ENCODE measurements around the gene USP2. TPM values are rescaled to one million over a fixed set of nuclear protein-coding genes. Genes with fewer than 3 reads are reported as not detected.

Gene USP2
- total RNA-seq, 2 experiments from 2014 or later: 10.6 to 24.5 TPM

GRCh38 chr11:119367661-119368120, 13.8 kb downstream of the USP2 start:
- peaks cover 81% of the 10 kb centered on the region for H3K4me1 ChIP-seq (ENCODE audit: insufficient read depth, low read length, poor library complexity, severe bottlenecking)
- peaks cover 11% of the 10 kb centered on the region for H3K79me2 ChIP-seq (ENCODE audit: insufficient read depth, low read depth, low read length)
- H3K4me3 ChIP-seq (ENCODE audit: low read depth, low read length, poor library complexity, severe bottlenecking): peak overlapping the region; percentile 20
- BruUV-seq (replicated peaks): no TSS peak
- H3K9me2 ChIP-seq (ENCODE audit: insufficient read depth, low read length): no peaks in the 10 kb centered on the region
- peak overlapping the region; percentile 52 for H3K27ac ChIP-seq (ENCODE audit: low read depth, low read length, poor library complexity, severe bottlenecking)
- peak overlapping the region; percentile 61 for H3K4me2 ChIP-seq (ENCODE audit: low read length)
- ChIA-PET CTCF (ENCODE audit: unreplicated experiment) (interaction anchor here (1.0 kb wide), 1 partner anchor 9 kb away, joined by 3 read pairs; no protein-coding TSS in a partner anchor), POLR2A (interaction anchor here (0.6 to 1.5 kb wide), 5 partner anchors 9 to 313 kb away, joined by 3 to 6 read pairs (median 3); no protein-coding TSS in a partner anchor)
- H3K36me3 ChIP-seq (ENCODE audit: insufficient read depth, low read length): no peaks in the 10 kb centered on the region
- H3K9me3 ChIP-seq (ENCODE audit: low read length): no peaks in the 10 kb centered on the region
- H2AFZ ChIP-seq (ENCODE audit: low read length): no peak overlapping the region
- peak; percentile 77 for DNase-seq (ENCODE audit: low spot score)
- no peaks in the 10 kb centered on the region for H4K20me1 ChIP-seq (ENCODE audit: insufficient read depth, low read length)
- TF ChIP-seq CTCF (conservative IDR thresholded peaks at IDR 0.05; ENCODE audit: low read length) (no peak), EZH2phosphoT487 (IDR thresholded peaks at IDR 0.05; ENCODE audit: borderline replicate concordance, low read depth, low read length) (no peak)
- intact Hi-C loops (cut with micrococcal nuclease; ENCODE audit: unreplicated experiment): no loop called here

GRCh38 chr11:119366690-119367620, 14.5 kb downstream of the USP2 start:
- ChIA-PET POLR2A (interaction anchor here (0.6 to 1.5 kb wide), 4 partner anchors 9 to 313 kb away, joined by 3 to 6 read pairs (median 3); no protein-coding TSS in a partner anchor), CTCF (ENCODE audit: unreplicated experiment) (interaction anchor here (0.7 to 1.0 kb wide), 2 partner anchors 9 kb away, joined by 3 read pairs; no protein-coding TSS in a partner anchor)
- H2AFZ ChIP-seq (ENCODE audit: low read length): no peak overlapping the region
- H3K9me2 ChIP-seq (ENCODE audit: insufficient read depth, low read length): no peaks in the 10 kb centered on the region
- BruUV-seq (replicated peaks): no TSS peak
- H3K9me3 ChIP-seq (ENCODE audit: low read length): no peaks in the 10 kb centered on the region
- TF ChIP-seq CTCF (conservative IDR thresholded peaks at IDR 0.05; ENCODE audit: low read length) (no peak), EZH2phosphoT487 (IDR thresholded peaks at IDR 0.05; ENCODE audit: borderline replicate concordance, low read depth, low read length) (no peak)
- no peaks in the 10 kb centered on the region for H3K36me3 ChIP-seq (ENCODE audit: insufficient read depth, low read length)
- intact Hi-C loops (cut with micrococcal nuclease; ENCODE audit: unreplicated experiment): no loop called here
- peak overlapping the region; percentile 52 for H3K27ac ChIP-seq (ENCODE audit: low read depth, low read length, poor library complexity, severe bottlenecking)
- no peak for DNase-seq (ENCODE audit: low spot score)
- H3K79me2 ChIP-seq (ENCODE audit: insufficient read depth, low read depth, low read length): peaks cover 17% of the 10 kb centered on the region
- H3K4me3 ChIP-seq (ENCODE audit: low read depth, low read length, poor library complexity, severe bottlenecking): peak overlapping the region; percentile 20
- H3K4me2 ChIP-seq (ENCODE audit: low read length): peak overlapping the region; percentile 61
- H4K20me1 ChIP-seq (ENCODE audit: insufficient read depth, low read length): no peaks in the 10 kb centered on the region
- peaks cover 86% of the 10 kb centered on the region for H3K4me1 ChIP-seq (ENCODE audit: insufficient read depth, low read length, poor library complexity, severe bottlenecking)

Measured in OCI-LY7 (cell line).